HEK293 (cell line): Measurements from ENCODE around the gene SLC6A16.
"Not testable (repeated sequence)": the region's sequence is repeated elsewhere in the genome, so short reads cannot be mapped to it uniquely, and the experiment has no call there.

Experiments
- CTCF ChIA-PET: fragments of 350-600 bp; formaldehyde crosslinking; extraction: SDS; loops from one replicate; lab custom pipeline; 2021; ENCODE audit warnings: antibody characterized with exemption; lab: Yijun Ruan, JAX
- POLR2A ChIA-PET: fragments of 300-600 bp; formaldehyde crosslinking; extraction: SDS; loops from one replicate; lab custom pipeline; 2020; ENCODE audit warnings: antibody characterized with exemption, inconsistent platforms; lab: Yijun Ruan, JAX
- H3K27ac ChIP-seq: fragments of 200-500 bp; sonication (Bioruptor generic); 2 replicates; pipeline ENCODE4 v1.5.1; 2014; ENCODE audit warnings: low read depth, low read length, control low read depth, inconsistent platforms; ENCODE audit errors: extremely low read depth
- H3K36me3 ChIP-seq, 2 experiments: fragments of 200-500 bp in 1 of 2; sonication (Bioruptor generic) in 1 of 2; 1 replicate in 1 of 2; 2 replicates in 1 of 2; pipeline ENCODE4 v1.5.1; 2014 to 2017; ENCODE audit warnings: inconsistent platforms in 2 of 2, low read length in 2 of 2; ENCODE audit not compliant: control insufficient read depth in 2 of 2, insufficient read depth in 1 of 2
- H3K4me1 ChIP-seq: fragments of 200-500 bp; sonication (Bioruptor generic); 2 replicates; pipeline ENCODE4 v1.5.1; 2014; ENCODE audit warnings: mild to moderate bottlenecking, low read length, inconsistent platforms; ENCODE audit not compliant: control insufficient read depth, insufficient read depth
- H3K4me3 ChIP-seq: 2 replicates; pipeline ENCODE4 v1.5.1; 2011; ENCODE audit warnings: low read depth, mild to moderate bottlenecking, control low read depth, low read length, moderate library complexity
- H3K9me3 ChIP-seq: fragments of 200-500 bp; sonication (Bioruptor generic); 2 replicates; pipeline ENCODE4 v1.5.1; 2014; ENCODE audit warnings: low read depth, low read length, inconsistent platforms; ENCODE audit not compliant: control insufficient read depth, insufficient read depth
- GFI1B ChIP-seq: fragments of 450-650 bp; formaldehyde crosslinking; IDR thresholded peaks from 2 replicates; pipeline ENCODE4 v1.5.1; 2016; ENCODE audit warnings: missing biosample characterization, missing genetic modification characterization
- MYNN ChIP-seq: fragments of 450-650 bp; formaldehyde crosslinking; IDR thresholded peaks from 2 replicates; pipeline ENCODE4 v1.5.1; 2016; ENCODE audit warnings: missing biosample characterization, missing genetic modification characterization, borderline replicate concordance
- PRDM2 ChIP-seq: fragments of 450-650 bp; formaldehyde crosslinking; IDR thresholded peaks from 2 replicates; pipeline ENCODE4 v1.5.1; 2016; ENCODE audit warnings: missing biosample characterization, missing genetic modification characterization, borderline replicate concordance
- SETDB1 ChIP-seq: IDR thresholded peaks from one replicate; pipeline ENCODE4 v1.6.1; 2017; ENCODE audit warnings: mild to moderate bottlenecking, low read length, moderate library complexity, mixed read lengths; ENCODE audit not compliant: insufficient read length
- ZBTB1 ChIP-seq: fragments of 450-650 bp; formaldehyde crosslinking; IDR thresholded peaks from 2 replicates; pipeline ENCODE4 v1.5.1; 2016; ENCODE audit warnings: missing biosample characterization, missing genetic modification characterization
- ZEB2 ChIP-seq: fragments of 450-650 bp; formaldehyde crosslinking; IDR thresholded peaks from 2 replicates; pipeline ENCODE4 v1.5.1; 2016; ENCODE audit warnings: missing biosample characterization, missing genetic modification characterization
- ZNF18 ChIP-seq: fragments of 450-650 bp; formaldehyde crosslinking; IDR thresholded peaks from 2 replicates; pipeline ENCODE4 v1.5.1; 2016; ENCODE audit warnings: missing biosample characterization, missing genetic modification characterization
- ZNF221 ChIP-seq: fragments of 450-650 bp; formaldehyde crosslinking; IDR thresholded peaks from 2 replicates; pipeline ENCODE4 v1.5.1; 2017; ENCODE audit warnings: missing biosample characterization, missing genetic modification characterization, borderline replicate concordance
- ZNF26 ChIP-seq: fragments of 450-650 bp; formaldehyde crosslinking; IDR thresholded peaks from 2 replicates; pipeline ENCODE4 v1.5.1; 2016; ENCODE audit warnings: missing biosample characterization, missing genetic modification characterization
- ZNF266 ChIP-seq: fragments of 450-650 bp; formaldehyde crosslinking; IDR thresholded peaks from 2 replicates; pipeline ENCODE4 v1.5.1; 2016; ENCODE audit warnings: missing biosample characterization, missing genetic modification characterization, low read depth
- ZNF391 ChIP-seq: fragments of 450-650 bp; formaldehyde crosslinking; IDR thresholded peaks from 2 replicates; pipeline ENCODE4 v1.5.1; 2016; ENCODE audit warnings: low read depth, missing biosample characterization, missing genetic modification characterization, borderline replicate concordance
- ZNF449 ChIP-seq: fragments of 450-650 bp; formaldehyde crosslinking; IDR thresholded peaks from 2 replicates; pipeline ENCODE4 v1.5.1; 2017; ENCODE audit warnings: missing biosample characterization, mild to moderate bottlenecking, missing genetic modification characterization, moderate library complexity

The SLC6A16 gene

GRCh38 chr19:49326165-49326704 is 1.2 kb upstream of the SLC6A16 start:
- POLR2A ChIA-PET: no interaction called here
- H3K27ac ChIP-seq: no peak overlapping the region
- peaks cover 0 to 4% of the 10 kb centered on the region in 2 experiments; a peak in 2 of 3 replicates for H3K36me3 ChIP-seq
- TF ChIP-seq PRDM2 (tag by site-specific recombination) (no peak), ZBTB1 (no peak), MYNN (tag by site-specific recombination) (no peak), SETDB1 (no peak)
- no peak overlapping the region for H3K4me3 ChIP-seq
- no peaks in the 10 kb centered on the region for H3K4me1 ChIP-seq
- no peaks in the 10 kb centered on the region for H3K9me3 ChIP-seq
- CTCF ChIA-PET: interaction anchor here (0.6 to 1.7 kb wide), 7 partner anchors 10 to 374 kb away, joined by 3 to 6 read pairs (median 4); no protein-coding TSS in a partner anchor

GRCh38 chr19:49325756-49326155 is 765 bp upstream of the SLC6A16 start:
- H3K4me3 ChIP-seq, POLR2A ChIA-PET, H3K27ac ChIP-seq, H3K4me1 ChIP-seq, H3K9me3 ChIP-seq, H3K36me3 ChIP-seq: not testable (repeated sequence)
- CTCF ChIA-PET: interaction anchor here (0.6 to 1.3 kb wide), 3 partner anchors 14 to 105 kb away, joined by 3 to 4 read pairs (median 3); no protein-coding TSS in a partner anchor

- CTCF ChIA-PET: interaction anchor here (0.6 to 2.6 kb wide), 6 partner anchors 10 to 153 kb away, joined by 3 to 17 read pairs (median 4); no protein-coding TSS in a partner anchor
- TF ChIP-seq ZEB2 (tag by site-specific recombination) (no peak), ZNF18 (tag by site-specific recombination) (no peak), ZNF221 (tag by site-specific recombination) (no peak), GFI1B (no peak), SETDB1 (peak; percentile 70), ZNF449 (tag by site-specific recombination) (no peak), ZNF391 (tag by site-specific recombination) (no peak), ZNF266 (no peak), ZNF26 (tag by site-specific recombination) (peak; percentile 99)
Measured at GRCh38 chr19:49318296-49318695, 6.7 kb downstream of the SLC6A16 start.

More at GRCh38 chr19:49318296-49318695, 6.7 kb downstream of the SLC6A16 start:
- H3K36me3 ChIP-seq: peaks cover 0 to 6% of the 10 kb centered on the region in 2 experiments; a peak in 1 of 3 replicates
- no peak overlapping the region for H3K4me3 ChIP-seq
- no peak overlapping the region for H3K27ac ChIP-seq
- H3K4me1 ChIP-seq: peaks cover 9% of the 10 kb centered on the region
- POLR2A ChIA-PET: interaction anchor here (0.6 kb wide), 1 partner anchor 60 kb away, joined by 3 read pairs; no protein-coding TSS in a partner anchor
- no peaks in the 10 kb centered on the region for H3K9me3 ChIP-seq
